Measurements from ENCODE around the gene TMA7B.

TMA7B gene

GRCh38 chr22:39935612-39936011 lies 24.6 kb upstream of the TMA7B start:
- H3K9ac ChIP-seq (ENCODE audit: low read depth, low read length) = no peak overlapping the region
- H3K4me1 ChIP-seq (ENCODE audit: control insufficient read depth, insufficient read depth, low read length) = peaks cover 2% of the 10 kb centered on the region
- H3K9me3 ChIP-seq (ENCODE audit: control insufficient read depth, insufficient read depth, low read length) = no peaks in the 10 kb centered on the region
- H3K27me3 ChIP-seq (ENCODE audit: control insufficient read depth, insufficient read depth, low read length) = no peaks in the 10 kb centered on the region
- H3K36me3 ChIP-seq (ENCODE audit: control insufficient read depth, insufficient read depth, low read length) = no peaks in the 10 kb centered on the region
- no peak overlapping the region for H3K4me3 ChIP-seq (ENCODE audit: low read depth, low read length)

- Histone ChIP-seq H3K27me3 (ENCODE audit: control insufficient read depth, insufficient read depth, low read length) (no peaks in the 10 kb centered on the region), H3K4me1 (ENCODE audit: control insufficient read depth, insufficient read depth, low read length) (peaks cover 9% of the 10 kb centered on the region)
Measured at GRCh38 chr22:39936523-39937145, 23.6 kb upstream of the TMA7B start.

GRCh38 chr22:39937906-39938305 lies 22.3 kb upstream of the TMA7B start:
- Histone ChIP-seq H3K36me3 (ENCODE audit: control insufficient read depth, insufficient read depth, low read length) (no peaks in the 10 kb centered on the region), H3K4me1 (ENCODE audit: control insufficient read depth, insufficient read depth, low read length) (peaks cover 14% of the 10 kb centered on the region), H3K4me3 (ENCODE audit: low read depth, low read length) (no peak overlapping the region), H3K27me3 (ENCODE audit: control insufficient read depth, insufficient read depth, low read length) (no peaks in the 10 kb centered on the region), H3K9me3 (ENCODE audit: control insufficient read depth, insufficient read depth, low read length) (no peaks in the 10 kb centered on the region), H3K9ac (ENCODE audit: low read depth, low read length) (no peak overlapping the region)

More at GRCh38 chr22:39936523-39937145, 23.6 kb upstream of the TMA7B start:
- Histone ChIP-seq H3K4me3 (ENCODE audit: low read depth, low read length) (no peak overlapping the region), H3K9me3 (ENCODE audit: control insufficient read depth, insufficient read depth, low read length) (no peaks in the 10 kb centered on the region), H3K9ac (ENCODE audit: low read depth, low read length) (no peak overlapping the region), H3K36me3 (ENCODE audit: control insufficient read depth, insufficient read depth, low read length) (no peaks in the 10 kb centered on the region)

- Histone ChIP-seq H3K4me1 (ENCODE audit: control insufficient read depth, insufficient read depth, low read length) (peaks cover 18% of the 10 kb centered on the region), H3K4me3 (ENCODE audit: low read depth, low read length) (no peak overlapping the region), H3K27me3 (ENCODE audit: control insufficient read depth, insufficient read depth, low read length) (no peaks in the 10 kb centered on the region), H3K9me3 (ENCODE audit: control insufficient read depth, insufficient read depth, low read length) (no peaks in the 10 kb centered on the region), H3K36me3 (ENCODE audit: control insufficient read depth, insufficient read depth, low read length) (no peaks in the 10 kb centered on the region), H3K9ac (ENCODE audit: low read depth, low read length) (no peak overlapping the region)
Measured at GRCh38 chr22:39938509-39939111, 21.6 kb upstream of the TMA7B start.

DNA sequence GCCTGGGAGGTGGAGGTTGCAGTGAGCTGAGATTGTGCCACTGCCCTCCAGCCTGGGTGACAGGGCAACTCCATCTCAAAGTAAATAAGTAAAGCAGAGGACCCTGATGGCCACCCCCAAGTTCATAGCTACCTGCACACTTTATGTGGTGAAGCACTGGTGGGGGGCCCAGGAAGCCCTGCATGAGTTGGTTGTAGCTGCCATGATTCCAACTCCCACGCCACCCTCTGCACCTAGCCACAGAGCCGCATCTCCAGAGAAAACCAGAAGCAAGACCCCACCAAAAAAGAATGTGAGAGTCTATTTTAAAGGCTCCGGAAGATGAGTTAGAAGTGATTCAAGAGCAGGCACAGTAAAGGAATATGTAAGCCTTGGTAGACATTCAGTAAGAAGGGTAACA lies 20.4 kb upstream of the TMA7B start:
- peaks cover 27% of the 10 kb centered on the region for H3K4me1 ChIP-seq (ENCODE audit: control insufficient read depth, insufficient read depth, low read length)
- H3K36me3 ChIP-seq (ENCODE audit: control insufficient read depth, insufficient read depth, low read length) = no peaks in the 10 kb centered on the region
- H3K9ac ChIP-seq (ENCODE audit: low read depth, low read length) = no peak overlapping the region
- no peak overlapping the region for H3K4me3 ChIP-seq (ENCODE audit: low read depth, low read length)
- no peaks in the 10 kb centered on the region for H3K27me3 ChIP-seq (ENCODE audit: control insufficient read depth, insufficient read depth, low read length)
- H3K9me3 ChIP-seq (ENCODE audit: control insufficient read depth, insufficient read depth, low read length) = no peaks in the 10 kb centered on the region

DNA sequence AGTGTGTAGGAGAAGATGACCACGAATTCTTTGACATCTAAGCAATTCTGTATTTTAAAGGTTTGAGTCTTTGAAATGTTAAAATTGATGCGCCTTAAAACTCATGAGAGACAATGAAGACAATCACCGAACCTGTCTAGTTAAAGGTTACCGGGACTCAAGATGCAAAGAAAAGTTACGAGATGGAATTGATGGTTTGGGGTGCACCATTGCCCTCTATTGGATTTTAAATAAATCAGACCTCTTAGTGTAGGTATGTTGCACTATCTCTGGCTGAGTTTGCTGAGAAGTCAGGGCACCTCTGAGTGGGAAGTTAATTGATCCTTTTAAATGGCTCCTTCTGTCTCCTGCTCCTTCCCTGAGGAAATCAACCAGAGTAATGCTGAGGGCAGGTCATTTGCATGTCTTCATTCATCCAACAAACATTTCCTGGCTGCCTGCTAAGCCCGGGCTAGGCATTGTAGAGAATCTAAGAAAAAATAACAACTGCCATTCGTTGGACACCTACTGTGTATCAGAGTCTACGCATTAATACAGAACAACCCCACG lies 19.4 kb upstream of the TMA7B start:
- H3K9me3 ChIP-seq (ENCODE audit: control insufficient read depth, insufficient read depth, low read length) = no peaks in the 10 kb centered on the region
- H3K27me3 ChIP-seq (ENCODE audit: control insufficient read depth, insufficient read depth, low read length) = no peaks in the 10 kb centered on the region
- no peak overlapping the region for H3K4me3 ChIP-seq (ENCODE audit: low read depth, low read length)
- peaks cover 33% of the 10 kb centered on the region for H3K4me1 ChIP-seq (ENCODE audit: control insufficient read depth, insufficient read depth, low read length)
- H3K9ac ChIP-seq (ENCODE audit: low read depth, low read length) = no peak overlapping the region
- no peaks in the 10 kb centered on the region for H3K36me3 ChIP-seq (ENCODE audit: control insufficient read depth, insufficient read depth, low read length)

- H3K9me3 ChIP-seq (ENCODE audit: control insufficient read depth, insufficient read depth, low read length) = no peaks in the 10 kb centered on the region
- no peaks in the 10 kb centered on the region for H3K36me3 ChIP-seq (ENCODE audit: control insufficient read depth, insufficient read depth, low read length)
- no peaks in the 10 kb centered on the region for H3K27me3 ChIP-seq (ENCODE audit: control insufficient read depth, insufficient read depth, low read length)
- peaks cover 33% of the 10 kb centered on the region for H3K4me1 ChIP-seq (ENCODE audit: control insufficient read depth, insufficient read depth, low read length)
- H3K4me3 ChIP-seq (ENCODE audit: low read depth, low read length) = no peak overlapping the region
- no peak overlapping the region for H3K9ac ChIP-seq (ENCODE audit: low read depth, low read length)
Measured at GRCh38 chr22:39941601-39942000, 18.6 kb upstream of the TMA7B start.

GRCh38 chr22:39942439-39943230 lies 17.6 kb upstream of the TMA7B start:
- no peaks in the 10 kb centered on the region for H3K27me3 ChIP-seq (ENCODE audit: control insufficient read depth, insufficient read depth, low read length)
- no peaks in the 10 kb centered on the region for H3K36me3 ChIP-seq (ENCODE audit: control insufficient read depth, insufficient read depth, low read length)
- no peaks in the 10 kb centered on the region for H3K9me3 ChIP-seq (ENCODE audit: control insufficient read depth, insufficient read depth, low read length)
- H3K9ac ChIP-seq (ENCODE audit: low read depth, low read length) = no peak overlapping the region
- H3K4me3 ChIP-seq (ENCODE audit: low read depth, low read length) = no peak overlapping the region
- peaks cover 35% of the 10 kb centered on the region for H3K4me1 ChIP-seq (ENCODE audit: control insufficient read depth, insufficient read depth, low read length)

GRCh38 chr22:39943337-39943736 lies 16.9 kb upstream of the TMA7B start:
- H3K9ac ChIP-seq (ENCODE audit: low read depth, low read length) = no peak overlapping the region
- H3K4me3 ChIP-seq (ENCODE audit: low read depth, low read length) = no peak overlapping the region

DNA sequence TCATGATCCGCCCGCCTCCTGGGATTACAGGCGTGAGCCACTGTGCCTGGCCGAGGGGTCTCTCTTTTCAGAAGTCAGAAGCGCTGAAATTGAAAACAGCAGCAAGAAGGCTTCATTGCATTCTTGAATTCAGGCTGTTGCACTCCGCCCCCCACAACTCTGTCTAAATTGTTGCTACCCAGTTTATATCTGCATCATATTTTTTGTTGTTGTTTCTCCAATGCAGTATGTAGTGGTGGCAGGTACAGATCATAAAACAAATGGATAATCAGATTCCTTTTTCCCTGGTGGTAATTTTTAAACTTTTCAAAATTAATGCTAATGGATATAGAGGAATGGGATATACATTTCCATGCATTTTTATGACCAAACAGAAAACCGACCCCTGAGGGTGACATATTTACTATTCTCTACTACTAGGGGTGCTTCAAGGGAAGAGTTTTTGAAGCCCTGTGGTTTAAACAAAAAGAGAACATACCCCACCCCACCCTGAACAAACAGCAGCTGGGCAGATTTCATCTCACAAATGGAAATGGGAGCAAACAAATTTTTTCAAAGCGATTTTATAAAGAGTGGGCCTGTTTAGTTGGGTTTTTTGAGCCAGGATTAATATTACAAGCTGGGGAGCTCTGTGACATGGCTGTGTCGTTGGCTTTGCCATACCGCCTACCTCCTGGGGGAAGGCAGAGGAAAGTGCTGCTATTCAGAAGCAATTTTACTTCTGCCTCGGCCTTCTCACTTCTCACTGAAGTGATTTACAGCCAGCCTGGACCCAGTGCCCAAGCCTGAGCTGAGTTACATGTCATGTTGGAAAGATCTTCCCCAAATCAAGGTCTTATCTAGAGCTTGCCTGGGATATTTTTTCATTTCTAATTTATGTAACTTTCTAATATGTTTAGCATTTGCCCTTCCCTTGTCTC lies 16.0 kb upstream of the TMA7B start:
- no peaks in the 10 kb centered on the region for H3K36me3 ChIP-seq (ENCODE audit: control insufficient read depth, insufficient read depth, low read length)
- no peak overlapping the region for H3K4me3 ChIP-seq (ENCODE audit: low read depth, low read length)
- H3K9ac ChIP-seq (ENCODE audit: low read depth, low read length) = no peak overlapping the region
- H3K4me1 ChIP-seq (ENCODE audit: control insufficient read depth, insufficient read depth, low read length) = peaks cover 35% of the 10 kb centered on the region
- no peaks in the 10 kb centered on the region for H3K9me3 ChIP-seq (ENCODE audit: control insufficient read depth, insufficient read depth, low read length)
- H3K27me3 ChIP-seq (ENCODE audit: control insufficient read depth, insufficient read depth, low read length) = no peaks in the 10 kb centered on the region

More at GRCh38 chr22:39943337-39943736, 16.9 kb upstream of the TMA7B start:
- no peaks in the 10 kb centered on the region for H3K9me3 ChIP-seq (ENCODE audit: control insufficient read depth, insufficient read depth, low read length)
- H3K27me3 ChIP-seq (ENCODE audit: control insufficient read depth, insufficient read depth, low read length) = no peaks in the 10 kb centered on the region
- H3K36me3 ChIP-seq (ENCODE audit: control insufficient read depth, insufficient read depth, low read length) = no peaks in the 10 kb centered on the region
- peaks cover 35% of the 10 kb centered on the region for H3K4me1 ChIP-seq (ENCODE audit: control insufficient read depth, insufficient read depth, low read length)

- Histone ChIP-seq H3K4me1 (ENCODE audit: control insufficient read depth, insufficient read depth, low read length) (peaks cover 31% of the 10 kb centered on the region), H3K27me3 (ENCODE audit: control insufficient read depth, insufficient read depth, low read length) (no peaks in the 10 kb centered on the region), H3K36me3 (ENCODE audit: control insufficient read depth, insufficient read depth, low read length) (no peaks in the 10 kb centered on the region), H3K4me3 (ENCODE audit: low read depth, low read length) (no peak overlapping the region), H3K9me3 (ENCODE audit: control insufficient read depth, insufficient read depth, low read length) (no peaks in the 10 kb centered on the region), H3K9ac (ENCODE audit: low read depth, low read length) (no peak overlapping the region)
Measured at GRCh38 chr22:39946126-39946502, 14.1 kb upstream of the TMA7B start.

All from iPS-15b (cell line).